Putamen (tissue), 1 donor: Measurements from ENCODE around the gene CNOT6.
"Not testable (repeated sequence)": the region's sequence is repeated elsewhere in the genome, so short reads cannot be mapped to it uniquely, and the experiment has no call there.

Experiments
- DNase-seq: peaks from one replicate; pipeline ENCODE4 v3.0.0-alpha.2; 2016; ENCODE audit warnings: low spot score

Gene CNOT6

DNA sequence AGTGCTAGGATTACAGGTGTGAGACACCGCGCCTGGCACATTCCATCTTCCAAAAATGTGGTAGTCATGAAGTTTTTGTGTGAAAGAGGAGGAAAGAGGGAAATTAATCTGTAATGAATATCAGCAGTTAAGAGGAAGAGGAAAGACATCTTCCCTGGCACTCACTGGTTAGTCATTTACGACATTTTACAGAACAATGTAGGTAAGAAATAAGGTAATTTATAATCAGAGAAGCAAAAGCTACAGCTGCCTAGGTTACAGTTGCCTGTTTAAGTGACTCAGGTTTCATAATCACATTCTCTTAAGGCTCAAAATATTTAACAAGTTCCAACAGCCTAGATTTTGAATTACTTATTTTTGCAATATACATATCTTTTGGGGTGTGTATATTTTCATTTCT is 26.9 kb downstream of the CNOT6 start:
- DNase-seq: peak; percentile 9

DNA sequence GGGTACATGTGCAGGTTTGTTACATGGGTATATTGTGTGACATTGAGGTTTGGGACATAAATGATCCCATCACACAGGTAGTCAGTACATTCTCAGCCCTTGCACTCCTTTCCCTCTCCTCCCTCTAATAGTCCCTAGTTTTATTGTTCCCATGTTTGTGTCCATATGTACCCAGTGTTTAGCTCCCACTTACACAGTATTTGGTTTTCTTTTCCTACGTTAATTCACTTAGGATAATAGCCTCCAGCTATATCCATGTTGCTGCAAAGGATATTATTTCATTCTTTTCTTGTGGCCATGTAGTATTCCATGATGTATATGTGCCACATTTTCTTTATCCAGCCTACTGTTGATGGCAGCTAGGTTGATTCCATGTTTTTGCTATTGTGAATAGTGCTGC is 27.4 kb downstream of the CNOT6 start:
- no peak for DNase-seq

DNA sequence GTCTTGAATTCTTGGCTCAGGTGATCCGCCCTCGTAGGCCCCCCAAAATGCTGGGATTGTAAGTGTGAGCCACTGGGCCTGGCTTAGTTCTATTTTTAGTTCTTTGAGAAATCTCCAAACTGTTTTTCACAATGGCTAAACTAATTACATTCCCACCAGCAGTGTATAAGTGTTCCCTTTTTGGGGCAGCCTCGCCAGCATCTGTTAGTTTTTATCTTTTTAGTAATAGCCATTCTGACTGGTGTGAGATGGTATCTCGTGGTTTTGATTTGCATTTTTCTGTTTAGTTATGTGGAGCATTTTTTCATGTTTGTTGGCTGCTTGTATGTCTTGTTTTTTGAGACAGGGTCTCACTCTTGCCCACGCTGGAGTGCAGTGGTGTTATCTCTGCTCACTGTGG is 28.2 kb downstream of the CNOT6 start:
- DNase-seq: no peak

DNA sequence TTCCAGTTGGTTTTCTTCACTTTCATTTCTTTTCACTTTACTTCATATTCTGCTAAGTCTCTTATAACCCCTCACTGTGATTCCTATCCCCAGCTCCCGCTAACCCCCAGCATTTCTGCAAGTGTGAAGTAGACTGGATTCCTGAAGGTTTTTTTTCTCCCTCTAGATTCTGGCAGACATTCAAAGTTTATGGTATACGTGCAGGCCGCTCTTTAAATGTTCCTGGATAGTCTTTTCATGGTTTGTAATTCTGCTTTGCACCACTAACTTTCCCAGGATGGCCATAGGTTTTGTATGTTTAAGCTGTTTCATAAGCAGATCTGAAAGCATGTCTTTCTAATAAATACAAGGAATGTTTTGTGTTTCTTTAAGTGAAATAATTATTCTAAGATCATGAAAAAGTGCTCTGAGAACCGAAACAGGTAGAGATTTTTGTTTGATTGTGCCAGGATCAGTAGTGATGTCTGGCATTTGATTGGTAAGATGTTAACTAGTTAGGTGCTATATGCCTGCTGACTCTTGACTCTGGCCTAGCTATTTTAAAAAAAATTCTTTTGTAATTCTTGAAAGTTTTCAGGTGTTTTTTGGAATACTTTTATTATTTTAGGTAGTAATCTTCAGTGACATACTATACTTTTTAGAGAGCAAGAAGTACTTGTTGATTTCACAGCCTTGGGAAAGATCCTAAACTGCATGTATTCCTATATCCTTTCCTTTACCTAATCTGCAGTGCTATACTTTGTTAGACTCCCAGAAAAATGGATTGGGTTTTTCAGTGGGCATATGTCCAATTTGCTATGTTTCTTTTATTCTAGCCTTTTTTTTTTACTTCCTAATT is 29.7 kb downstream of the CNOT6 start:
- no peak for DNase-seq

DNA sequence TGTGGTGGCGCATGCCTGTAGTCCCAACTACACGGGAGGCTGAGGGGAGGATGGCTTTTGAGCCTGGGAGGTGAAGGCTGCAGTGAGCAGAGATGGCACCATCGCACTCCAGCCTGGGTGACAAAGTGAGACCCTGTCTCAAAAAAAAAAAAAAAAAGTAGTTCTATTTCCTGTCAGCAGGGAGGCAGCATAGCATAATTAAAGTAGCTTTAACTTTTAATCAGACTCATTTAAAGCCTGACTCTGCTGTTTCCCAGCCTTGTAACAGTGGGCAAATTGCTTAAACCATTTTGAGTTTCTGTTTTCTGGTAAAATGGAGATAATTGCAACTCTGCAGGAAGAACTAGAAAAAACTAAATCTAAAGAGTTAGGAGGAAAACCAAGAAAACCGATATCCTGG is 31.2 kb downstream of the CNOT6 start:
- no peak for DNase-seq

DNA sequence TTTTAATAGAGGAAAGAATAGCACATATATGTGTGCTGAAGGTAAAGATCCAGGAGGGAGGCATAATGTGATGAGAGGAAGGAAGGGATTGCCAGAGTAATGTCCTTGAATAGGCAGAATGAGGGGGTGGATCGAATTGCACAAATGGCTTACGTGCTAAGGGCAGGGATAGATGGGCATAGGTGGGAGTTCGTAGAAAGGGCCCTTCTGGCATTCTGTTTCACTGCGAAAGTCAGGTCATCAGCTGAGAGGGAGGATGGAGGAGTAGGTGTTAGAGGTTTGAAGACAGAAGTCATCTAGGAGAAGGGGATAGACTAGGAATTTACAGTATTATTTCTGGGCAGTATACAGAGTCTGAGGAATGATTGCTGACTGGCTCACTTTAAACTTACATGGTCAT is 32.1 kb downstream of the CNOT6 start:
- no peak for DNase-seq

DNA sequence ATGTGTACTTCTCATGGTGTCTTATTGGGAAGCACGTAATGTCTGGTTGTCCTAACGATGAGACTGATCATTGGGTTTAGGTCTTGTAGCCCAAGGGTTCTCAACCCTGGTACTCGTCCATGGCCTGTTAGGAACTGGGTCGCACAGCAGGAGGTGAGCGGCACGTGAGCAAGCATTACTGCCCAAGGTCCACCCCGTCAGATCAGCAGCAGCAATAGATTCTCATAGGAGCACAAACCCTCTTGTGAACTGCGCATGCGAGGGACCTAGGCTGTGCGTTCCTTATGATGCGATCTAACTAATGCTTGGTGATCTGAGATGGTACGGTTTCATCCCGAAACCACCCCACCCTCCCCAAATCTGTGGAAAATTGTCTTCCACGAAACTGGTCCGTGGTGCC is 33.5 kb downstream of the CNOT6 start:
- no peak for DNase-seq

DNA sequence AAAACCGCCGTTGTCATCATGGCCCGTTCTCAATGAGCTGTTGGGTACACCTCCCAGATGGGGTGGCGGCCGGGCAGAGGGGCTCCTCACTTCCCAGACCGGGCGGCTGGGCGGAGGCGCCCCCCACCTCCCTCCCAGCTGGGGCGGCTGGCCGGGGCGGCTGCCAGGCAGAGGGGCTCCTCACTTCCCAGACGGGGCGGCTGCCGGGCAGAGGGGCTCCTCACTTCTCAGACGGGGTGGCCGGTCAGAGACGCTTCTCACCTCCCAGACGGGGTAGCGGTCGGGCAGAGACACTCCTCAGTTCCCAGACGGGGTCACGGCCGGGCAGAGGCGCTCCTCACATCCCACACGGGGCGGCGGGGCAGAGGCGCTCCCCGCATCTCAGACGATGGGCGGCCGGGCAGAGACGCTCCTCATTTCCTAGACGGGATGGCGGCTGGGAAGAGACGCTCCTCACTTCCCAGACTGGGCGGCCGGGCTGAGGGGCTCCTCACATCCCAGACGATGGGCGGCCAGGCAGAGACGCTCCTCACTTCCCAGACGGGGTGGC is 36.9 kb downstream of the CNOT6 start:
- not testable (repeated sequence) for DNase-seq

DNA sequence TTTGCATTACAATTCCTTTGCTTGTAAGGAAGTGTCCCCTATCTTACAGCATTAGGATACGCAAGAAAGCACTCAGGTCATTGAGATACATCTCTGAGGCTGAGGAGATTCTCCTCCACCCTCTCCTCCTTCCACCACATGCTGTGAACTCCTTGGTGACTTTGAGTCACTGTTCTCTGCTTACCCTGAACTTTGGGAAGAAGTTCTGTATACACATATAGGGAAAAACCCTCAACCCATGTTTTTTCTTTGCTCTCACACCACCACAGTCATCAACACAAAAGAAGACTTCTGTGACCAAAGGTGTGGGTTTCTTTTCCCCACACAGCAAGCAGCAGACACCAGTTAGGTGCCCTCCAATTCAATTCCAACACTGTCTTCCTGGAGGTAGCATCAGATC is 38.1 kb downstream of the CNOT6 start:
- DNase-seq: no peak

DNA sequence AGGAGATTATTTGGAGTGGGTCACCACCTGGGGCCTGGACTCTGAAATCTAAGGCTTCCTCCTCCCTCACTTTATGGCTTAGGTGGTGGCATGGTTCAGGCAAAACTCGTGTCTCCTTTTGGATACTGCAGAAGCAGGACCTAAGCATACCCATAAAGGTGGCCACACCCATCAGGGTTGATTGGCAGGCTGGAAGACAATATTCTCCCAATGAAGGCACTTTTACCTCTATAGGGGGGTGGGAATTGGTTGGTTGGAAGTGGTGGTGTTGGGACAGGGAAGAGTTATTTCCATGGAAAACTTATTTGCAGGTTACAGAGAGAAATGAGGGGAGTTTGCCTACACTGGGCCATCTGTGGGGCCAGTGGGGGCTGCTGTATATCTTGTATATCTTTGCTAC is 39.7 kb downstream of the CNOT6 start:
- no peak for DNase-seq

DNA sequence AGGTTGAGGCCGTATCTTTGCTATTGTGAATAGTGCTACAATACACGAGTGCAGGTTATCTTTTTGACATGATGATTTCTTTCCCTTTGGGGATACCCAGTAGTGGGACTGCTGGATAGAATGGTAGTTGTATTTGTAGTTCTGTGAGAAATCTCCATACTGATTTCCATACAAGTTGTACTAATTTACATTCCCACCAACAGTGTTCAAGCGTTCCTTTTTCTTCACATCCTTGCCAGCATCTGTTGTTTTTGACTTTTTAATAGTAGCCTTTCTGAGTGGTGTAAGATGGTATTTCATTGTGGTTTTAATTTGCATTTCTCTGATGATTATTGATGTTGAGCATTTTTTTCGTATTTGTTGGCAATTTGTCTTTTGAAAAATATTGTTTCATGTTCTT is 41.4 kb downstream of the CNOT6 start:
- no peak for DNase-seq

DNA sequence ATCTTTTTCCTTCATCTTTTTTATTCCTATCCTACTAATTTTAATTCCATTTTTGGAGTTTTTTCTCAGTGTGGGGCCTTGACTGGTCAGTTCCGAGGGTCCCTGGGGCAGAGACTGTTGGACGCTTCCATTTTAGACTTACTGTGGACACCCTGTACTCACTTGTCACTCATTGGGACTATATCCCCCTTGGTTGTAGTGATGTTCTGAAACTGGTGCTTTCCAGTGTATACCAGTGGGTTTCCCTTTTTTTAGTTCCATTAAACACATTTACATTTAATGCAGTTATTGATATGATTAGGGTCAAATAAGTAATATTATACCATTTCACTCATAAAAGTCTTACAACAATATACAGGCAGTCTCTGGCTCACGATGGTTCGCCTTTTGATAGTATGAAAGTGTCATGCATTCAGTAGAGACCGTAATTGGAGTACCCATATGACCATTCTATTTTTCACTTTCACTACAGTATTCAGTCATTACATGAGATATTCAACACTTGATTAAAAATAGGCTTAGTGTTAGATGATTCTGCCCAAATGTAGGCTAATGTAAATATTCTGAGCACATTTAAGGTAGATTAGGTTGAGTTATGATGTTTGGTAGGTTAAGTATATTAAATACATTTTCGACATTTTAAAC is 46.0 kb downstream of the CNOT6 start:
- no peak for DNase-seq

DNA sequence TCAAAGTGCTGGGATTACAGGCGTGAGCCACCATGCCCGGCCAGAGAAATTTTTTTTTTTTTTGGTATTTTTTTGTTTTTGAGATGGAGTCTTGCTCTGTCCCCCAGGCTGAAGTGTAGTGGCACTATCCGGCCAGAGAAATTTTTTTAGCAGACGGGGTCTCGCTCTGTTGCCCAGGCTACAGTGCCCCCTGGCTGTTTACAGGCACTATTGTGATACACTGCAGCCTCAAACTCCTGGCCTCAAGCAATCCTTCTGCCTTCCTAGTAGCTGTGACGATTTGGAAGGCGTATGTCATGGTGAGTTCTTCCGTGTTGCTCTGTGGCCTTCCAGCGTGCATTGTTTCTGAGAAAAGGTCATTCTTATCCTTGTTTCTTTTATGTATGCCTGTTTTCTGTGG is 47.5 kb downstream of the CNOT6 start:
- no peak for DNase-seq

DNA sequence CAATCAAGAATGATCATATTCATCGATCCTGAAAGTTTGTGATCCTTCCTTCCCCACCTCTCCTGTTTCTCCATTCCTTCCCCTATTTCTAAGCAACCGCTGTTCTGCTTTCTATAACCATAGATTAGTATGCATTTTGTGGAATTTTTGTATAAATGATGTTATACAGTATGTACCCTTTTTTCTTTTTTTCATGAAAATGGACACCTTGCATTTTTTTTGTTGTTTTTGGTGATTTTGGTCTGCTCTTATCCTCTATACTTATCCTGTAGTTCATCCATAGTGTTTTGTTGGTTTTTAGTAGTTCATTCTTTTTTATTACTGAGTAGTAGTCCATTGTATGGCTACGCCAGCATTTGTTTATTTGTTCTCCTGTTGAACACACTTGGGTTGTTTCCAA is 51.1 kb downstream of the CNOT6 start:
- no peak for DNase-seq

DNA sequence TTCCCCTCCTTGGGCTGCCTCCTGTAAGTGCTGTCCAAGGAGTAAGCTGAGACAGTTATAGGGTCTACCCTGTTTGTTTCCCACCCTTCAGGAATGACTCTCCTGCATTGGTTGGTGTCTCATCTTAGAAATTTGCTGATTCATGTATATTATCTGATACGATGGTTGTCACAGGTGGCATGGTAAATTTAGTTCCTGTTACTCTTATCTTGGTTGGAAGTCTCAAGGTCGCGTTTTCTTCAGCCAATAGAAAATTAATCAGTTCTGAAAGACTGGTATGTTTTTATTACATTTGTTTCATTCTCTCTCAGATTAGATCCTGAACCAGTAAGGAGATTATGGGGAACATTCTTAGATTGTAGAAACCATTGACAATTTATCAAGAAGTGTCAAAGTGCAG is 54.4 kb downstream of the CNOT6 start:
- no peak for DNase-seq

DNA sequence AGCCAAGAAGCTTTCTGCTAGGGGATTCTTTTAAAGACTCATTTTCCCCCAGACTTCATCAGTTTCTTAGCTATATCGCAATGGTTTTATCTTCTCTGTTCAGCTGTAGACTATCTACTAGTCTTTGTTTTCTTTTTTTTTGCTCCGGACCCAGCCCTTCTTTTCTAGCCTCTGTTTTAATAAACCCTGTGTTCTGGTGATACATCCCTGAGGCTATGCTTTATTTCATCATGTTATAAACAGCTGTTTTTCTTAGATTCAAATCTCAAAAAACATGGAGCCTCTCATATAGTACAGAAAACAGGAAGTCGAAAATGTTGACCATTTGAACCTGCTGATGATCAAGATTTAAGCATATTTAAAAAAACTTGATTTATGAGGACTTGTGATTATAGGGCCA is 59.4 kb downstream of the CNOT6 start:
- DNase-seq: no peak

DNA sequence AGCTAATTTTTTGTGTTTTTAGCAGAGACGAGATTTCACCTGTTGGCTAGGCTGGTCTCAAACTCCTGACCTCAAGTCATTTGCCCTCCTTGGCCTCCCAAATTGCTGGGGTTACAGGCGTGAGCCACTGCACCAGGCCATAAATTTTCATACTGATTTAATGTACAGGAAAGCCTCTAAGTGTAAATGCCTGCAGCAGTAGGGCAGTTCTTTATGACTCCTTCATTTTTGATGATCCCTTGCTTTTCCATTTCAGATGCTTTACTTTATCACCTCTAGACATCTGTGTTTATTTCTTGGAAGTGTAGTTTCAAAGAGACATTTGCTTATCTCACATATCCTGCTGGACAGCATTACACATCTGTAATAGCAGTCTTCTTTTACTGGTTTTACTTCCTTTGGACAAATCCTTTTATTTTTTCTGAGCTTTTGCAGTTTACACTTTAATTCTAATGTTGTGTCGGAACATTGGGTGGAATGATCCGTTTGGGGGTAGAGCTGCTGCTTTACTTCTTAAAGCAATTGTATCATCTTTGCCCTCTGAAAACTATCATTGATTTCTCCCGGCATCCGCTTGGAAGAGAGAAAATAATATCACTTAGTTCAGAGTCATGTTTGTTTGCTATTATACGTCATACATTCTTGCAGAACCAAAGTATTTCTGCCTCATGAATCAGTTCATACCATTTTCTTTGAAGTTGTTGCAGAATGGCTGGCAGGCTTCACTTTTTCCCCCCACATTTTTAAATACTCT is 61.2 kb downstream of the CNOT6 start:
- DNase-seq: no peak

DNA sequence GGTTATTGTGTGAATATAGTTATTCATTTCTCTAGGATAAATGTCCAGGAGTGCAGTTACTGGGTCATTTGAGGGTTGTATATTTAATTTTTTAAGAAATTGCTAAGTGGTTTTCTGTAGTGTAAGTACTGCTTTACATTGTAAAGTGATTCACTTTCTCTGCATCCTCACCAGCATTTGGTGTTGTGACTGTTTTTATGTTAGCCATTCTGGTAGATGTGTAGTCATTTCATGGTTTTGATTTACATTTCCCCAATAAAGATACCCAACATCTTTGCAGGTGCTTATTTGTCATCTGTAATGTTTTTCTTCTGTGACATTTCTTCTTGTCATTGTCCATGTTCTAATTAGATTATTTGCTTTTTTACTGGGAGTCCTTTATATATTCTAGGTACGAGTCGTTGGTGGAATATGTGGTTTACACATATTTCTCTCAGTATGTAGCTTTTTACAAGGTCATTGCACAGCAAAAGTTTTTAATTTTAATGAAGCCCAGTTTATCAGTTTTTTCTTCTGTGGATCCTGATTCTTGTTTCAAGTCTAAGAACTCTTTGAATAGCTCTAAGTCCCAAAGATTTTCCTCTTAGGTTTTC is 63.1 kb downstream of the CNOT6 start:
- DNase-seq: no peak

DNA sequence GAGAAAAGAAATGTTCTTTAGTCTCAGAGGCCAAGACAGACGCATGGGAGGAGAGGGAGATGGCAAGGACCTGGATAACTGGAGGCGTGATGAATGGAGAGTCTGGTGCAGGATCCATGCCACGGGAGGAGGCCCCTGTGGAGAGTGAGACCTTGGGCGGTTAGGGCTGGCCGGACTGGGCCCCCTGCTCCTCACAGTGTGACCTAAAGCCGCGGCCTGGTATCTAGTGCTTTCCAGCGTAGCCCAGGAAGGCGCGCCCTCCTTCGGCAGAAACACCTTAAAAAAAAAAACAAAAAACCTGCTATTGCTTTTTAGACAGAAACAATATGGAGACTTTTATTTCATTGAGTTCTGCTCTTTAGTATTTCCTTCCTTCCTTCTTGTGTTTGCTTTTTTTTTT is 64.1 kb downstream of the CNOT6 start:
- no peak for DNase-seq

DNA sequence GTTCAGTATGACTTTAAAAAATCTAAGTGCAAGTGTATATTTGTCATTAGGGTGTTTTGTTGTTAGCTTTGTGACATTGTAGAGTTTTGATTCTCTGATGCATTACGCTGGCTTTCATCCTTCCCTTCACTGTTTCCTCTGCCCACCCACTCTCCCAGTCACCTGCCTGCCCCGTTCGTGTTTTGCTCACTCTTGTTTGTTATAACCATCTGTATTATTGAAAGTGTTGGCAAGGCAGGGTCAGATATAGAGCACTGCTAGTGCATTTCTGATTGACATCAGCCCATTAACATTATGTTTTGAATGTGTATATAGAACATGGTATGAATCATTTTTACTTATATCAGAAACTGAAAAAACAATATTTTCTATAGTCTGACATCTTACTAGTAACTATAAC is 69.8 kb downstream of the CNOT6 start:
- no peak for DNase-seq

DNA sequence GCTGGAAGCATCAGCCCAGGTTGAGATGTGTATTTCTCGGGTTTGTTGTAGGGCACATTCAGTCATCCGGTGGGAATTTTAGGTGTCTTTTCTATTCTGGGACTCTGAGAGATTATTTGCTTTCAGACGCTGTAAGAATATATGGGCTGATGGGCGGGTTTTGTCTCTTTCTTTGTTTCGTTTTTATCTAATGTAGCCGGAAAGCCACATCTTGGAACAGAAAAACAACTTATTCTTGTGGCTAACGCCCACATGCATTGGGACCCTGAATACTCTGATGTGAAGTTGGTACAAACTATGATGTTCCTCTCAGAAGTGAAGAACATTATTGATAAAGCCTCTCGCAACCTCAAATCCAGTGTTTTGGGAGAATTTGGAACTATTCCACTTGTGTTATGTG is 74.7 kb downstream of the CNOT6 start:
- no peak for DNase-seq

DNA sequence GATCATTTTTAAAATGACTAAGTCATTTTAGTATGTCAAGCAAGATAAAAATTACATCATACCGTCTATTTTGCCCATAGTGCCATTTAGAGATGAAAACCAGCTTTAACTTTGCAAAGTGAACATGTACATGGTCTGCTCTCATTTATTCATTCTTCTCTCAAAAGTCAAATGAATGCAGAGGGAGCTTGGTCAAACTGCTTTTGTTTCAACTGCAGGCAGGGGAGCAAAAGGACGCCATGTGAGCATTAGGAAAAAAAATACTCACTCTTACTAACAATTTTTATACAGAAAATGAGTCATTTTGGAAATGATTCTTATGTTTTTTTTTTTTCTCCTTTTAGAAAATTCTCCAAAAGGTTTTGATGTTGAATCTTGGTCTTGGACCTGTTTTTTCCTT is 81.4 kb downstream of the CNOT6 start:
- DNase-seq: no peak

DNA sequence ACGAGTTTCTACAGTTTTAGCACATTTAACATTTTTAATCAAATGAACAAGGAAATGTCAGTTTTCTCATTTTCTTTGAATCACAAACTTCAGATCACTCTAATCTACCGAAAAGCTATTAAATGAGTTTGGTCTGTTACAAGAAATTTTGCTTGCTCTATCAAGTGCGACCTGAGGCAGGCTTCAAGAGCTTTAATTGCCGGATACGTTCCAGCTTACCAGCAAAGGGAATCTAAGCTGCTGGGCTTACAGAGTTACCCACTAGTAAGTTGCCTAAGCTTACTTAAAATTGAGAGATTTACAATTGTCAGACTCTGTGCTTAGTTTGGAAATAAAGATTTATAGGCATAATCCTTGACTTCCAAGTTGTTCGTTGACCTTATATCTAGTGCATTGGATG is 86.5 kb downstream of the CNOT6 start:
- DNase-seq: no peak
